ENCODE results near the gene OR8D4. TPM values are rescaled to one million over a fixed set of nuclear protein-coding genes. Genes with fewer than 3 reads are reported as not detected.

OR8D4 gene
- total RNA-seq, 1 experiment from 2014 or later = not detected

DNA sequence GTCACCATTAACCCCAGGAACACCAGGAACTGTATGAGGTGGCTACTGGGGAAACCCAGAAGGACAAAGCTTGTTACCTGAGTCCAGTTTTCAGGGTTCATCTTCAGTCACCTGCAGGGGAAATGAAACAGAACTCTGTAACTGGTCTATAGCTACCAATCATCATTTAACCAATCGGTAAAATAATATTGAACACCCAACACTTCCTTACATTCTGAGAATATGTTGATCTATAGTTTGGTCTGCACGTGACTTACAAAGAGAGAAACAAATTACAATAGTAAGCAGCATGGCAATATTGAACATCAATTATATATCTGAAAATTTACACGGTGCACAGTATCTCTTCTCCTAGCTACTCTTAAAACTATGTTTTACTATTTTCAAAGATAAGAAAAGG is 41.8 kb downstream of the OR8D4 start, which contains the start of gene OR6T1:
TSS of gene OR6T1 (minus strand) at position 101 of the 400 bp plus-strand sequence. CDS start at position 101, 0 bp downstream.
- Mint-ChIP-seq H3K27me3 (ENCODE audit: unreplicated experiment) (no peaks in the 10 kb centered on the region), H3K4me1 (ENCODE audit: low read depth, unreplicated experiment) (no peaks in the 10 kb centered on the region), H3K36me3 (ENCODE audit: insufficient read depth, unreplicated experiment) (no peaks in the 10 kb centered on the region), H3K9me3 (ENCODE audit: low read depth, unreplicated experiment) (peaks cover 21% of the 10 kb centered on the region), H3K4me3 (ENCODE audit: low read depth, unreplicated experiment) (no peak within 1 kb of the TSS), H3K27ac (ENCODE audit: unreplicated experiment) (no peak within 1 kb of the TSS)
- intact Hi-C loops (cut with micrococcal nuclease; ENCODE audit: unreplicated experiment) = no loop called here
- DNase-seq = no peak
- CTCF ChIA-PET = no interaction called here
- TF ChIP-seq, protein P1, sequence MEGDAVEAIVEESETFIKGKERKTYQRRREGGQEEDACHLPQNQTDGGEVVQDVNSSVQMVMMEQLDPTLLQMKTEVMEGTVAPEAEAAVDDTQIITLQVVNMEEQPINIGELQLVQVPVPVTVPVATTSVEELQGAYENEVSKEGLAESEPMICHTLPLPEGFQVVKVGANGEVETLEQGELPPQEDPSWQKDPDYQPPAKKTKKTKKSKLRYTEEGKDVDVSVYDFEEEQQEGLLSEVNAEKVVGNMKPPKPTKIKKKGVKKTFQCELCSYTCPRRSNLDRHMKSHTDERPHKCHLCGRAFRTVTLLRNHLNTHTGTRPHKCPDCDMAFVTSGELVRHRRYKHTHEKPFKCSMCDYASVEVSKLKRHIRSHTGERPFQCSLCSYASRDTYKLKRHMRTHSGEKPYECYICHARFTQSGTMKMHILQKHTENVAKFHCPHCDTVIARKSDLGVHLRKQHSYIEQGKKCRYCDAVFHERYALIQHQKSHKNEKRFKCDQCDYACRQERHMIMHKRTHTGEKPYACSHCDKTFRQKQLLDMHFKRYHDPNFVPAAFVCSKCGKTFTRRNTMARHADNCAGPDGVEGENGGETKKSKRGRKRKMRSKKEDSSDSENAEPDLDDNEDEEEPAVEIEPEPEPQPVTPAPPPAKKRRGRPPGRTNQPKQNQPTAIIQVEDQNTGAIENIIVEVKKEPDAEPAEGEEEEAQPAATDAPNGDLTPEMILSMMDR (IDR thresholded peaks at IDR 0.05; ENCODE audit: unreplicated experiment) = no peak
- BruUV-seq (replicated peaks) = no TSS peak

DNA sequence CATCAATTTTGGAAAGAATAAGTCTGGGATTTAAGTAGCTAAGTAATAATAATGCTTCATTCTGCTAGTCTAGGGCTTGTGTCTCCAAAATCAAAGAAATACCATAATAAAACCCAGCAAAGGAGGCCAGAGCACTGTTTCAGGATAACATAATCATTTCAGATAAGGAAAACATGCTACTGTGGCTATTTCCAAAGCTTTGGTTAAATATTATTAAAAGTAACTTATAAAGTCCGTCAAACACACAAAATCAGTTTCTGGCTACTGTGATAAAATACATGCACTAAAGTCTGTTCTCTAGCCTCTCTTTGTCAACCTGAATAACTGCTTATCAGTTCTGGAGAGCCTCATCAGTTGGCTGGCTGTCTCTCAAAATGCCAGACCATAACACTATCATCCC is 43.2 kb downstream of the OR8D4 start:
- no TSS peak for BruUV-seq (replicated peaks)
- no peak for DNase-seq
- Mint-ChIP-seq H3K36me3 (ENCODE audit: insufficient read depth, unreplicated experiment) (no peaks in the 10 kb centered on the region), H3K27me3 (ENCODE audit: unreplicated experiment) (no peaks in the 10 kb centered on the region), H3K4me1 (ENCODE audit: low read depth, unreplicated experiment) (no peaks in the 10 kb centered on the region), H3K27ac (ENCODE audit: unreplicated experiment) (no peak overlapping the region), H3K9me3 (ENCODE audit: low read depth, unreplicated experiment) (peaks cover 17% of the 10 kb centered on the region), H3K4me3 (ENCODE audit: low read depth, unreplicated experiment) (no peak overlapping the region)
- CTCF ChIA-PET = no interaction called here
- TF ChIP-seq, protein P1 (IDR thresholded peaks at IDR 0.05; ENCODE audit: unreplicated experiment) = no peak
- intact Hi-C loops (cut with micrococcal nuclease; ENCODE audit: unreplicated experiment) = no loop called here

DNA sequence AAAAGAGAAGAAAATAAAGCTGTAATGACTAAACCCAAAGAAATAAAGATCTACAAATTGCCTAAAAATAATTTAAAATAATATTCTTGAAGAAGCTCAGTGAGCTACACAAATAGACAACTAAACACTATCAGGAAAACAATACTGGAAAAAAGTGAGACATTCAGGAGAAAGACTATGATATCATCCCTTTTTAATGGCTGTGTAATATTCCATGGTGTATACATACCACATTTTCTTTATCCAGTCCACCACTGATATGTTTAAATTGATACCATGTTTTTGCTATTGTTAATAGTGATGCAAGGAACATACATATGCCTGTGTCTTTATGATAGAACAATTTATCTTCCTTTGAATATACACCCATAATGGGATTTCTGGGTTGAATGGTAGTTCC is 54.8 kb downstream of the OR8D4 start:
- CTCF ChIA-PET = no interaction called here
- intact Hi-C loops (cut with micrococcal nuclease; ENCODE audit: unreplicated experiment) = no loop called here
- no peaks in the 10 kb centered on the region for H3K27me3 Mint-ChIP-seq (ENCODE audit: unreplicated experiment)
- H3K27ac Mint-ChIP-seq (ENCODE audit: unreplicated experiment) = no peak overlapping the region
- peaks cover 15% of the 10 kb centered on the region for H3K9me3 Mint-ChIP-seq (ENCODE audit: low read depth, unreplicated experiment)
- BruUV-seq (replicated peaks) = no TSS peak
- TF ChIP-seq, protein P1 (IDR thresholded peaks at IDR 0.05; ENCODE audit: unreplicated experiment) = no peak
- H3K4me1 Mint-ChIP-seq (ENCODE audit: low read depth, unreplicated experiment) = no peaks in the 10 kb centered on the region
- H3K4me3 Mint-ChIP-seq (ENCODE audit: low read depth, unreplicated experiment) = no peak overlapping the region
- DNase-seq = no peak
- H3K36me3 Mint-ChIP-seq (ENCODE audit: insufficient read depth, unreplicated experiment) = no peaks in the 10 kb centered on the region

Other genes with a start within 250 kb of the OR8D4 start
- gene SCN3B, start 247.5 kb upstream of the OR8D4 start, total RNA-seq (2022) = 0.10 and 0.45 TPM in 2 replicates
- gene ZNF202, start 160.5 kb upstream of the OR8D4 start, total RNA-seq (2022) = 10.3 TPM in 2 replicates
- not detected in 2 replicates for gene OR6X1, start 147.6 kb upstream of the OR8D4 start, total RNA-seq (2022)
- not detected in 2 replicates for gene OR6M1, start 95.8 kb upstream of the OR8D4 start, total RNA-seq (2022)
- not detected in 2 replicates for gene TMEM225, start 16.5 kb upstream of the OR8D4 start, total RNA-seq (2022)
- gene OR4D5, start 37.5 kb downstream of the OR8D4 start, total RNA-seq (2022) = not detected in 2 replicates
- gene OR6T1, start 41.7 kb downstream of the OR8D4 start, total RNA-seq (2022) = not detected in 2 replicates
- not detected in 2 replicates for gene OR10S1, start 75.6 kb downstream of the OR8D4 start, total RNA-seq (2022)
- gene OR10G6, start 93.0 kb downstream of the OR8D4 start, total RNA-seq (2022) = not detected in 2 replicates
- gene OR10G4, start 110.8 kb downstream of the OR8D4 start, total RNA-seq (2022) = not detected in 2 replicates
- gene OR10G9, start 120.8 kb downstream of the OR8D4 start, total RNA-seq (2022) = not detected in 2 replicates
- not detected in 2 replicates for gene OR10G8, start 124.6 kb downstream of the OR8D4 start, total RNA-seq (2022)
- gene OR10G7, start 139.2 kb downstream of the OR8D4 start, total RNA-seq (2022) = not detected in 2 replicates
- 1.9 and 3.3 TPM in 2 replicates for gene VWA5A, start 213.3 kb downstream of the OR8D4 start, total RNA-seq (2022)

Measured in Calu3 (cell line).